A673 (cell line): ENCODE measurements around the gene CPA5. TPM values are rescaled to one million over a fixed set of nuclear protein-coding genes. Genes with fewer than 3 reads are reported as not detected.
A peak's percentile ranks its signal among the peaks of the same experiment; 100 is the strongest.

Source experiments
- Bru-seq: library from RNA; stranded (reverse); fragments of 400-500 nt; gene quantifications from one replicate; lab custom pipeline; 2021; lab: Mats Ljungman, UMichigan
- BruChase-seq, 2 experiments: library from RNA; stranded (reverse); fragments of 400-500 nt; gene quantifications; one replicate each; lab custom pipeline; 2021; lab: Mats Ljungman, UMichigan
- BruUV-seq: library from RNA; stranded (reverse); fragments of 400-500 nt; replicated peaks from 2 replicates; lab custom pipeline; 2021; lab: Mats Ljungman, UMichigan
- CTCF ChIA-PET: fragments of 300-600 bp; sonication (Branson Sonifier 250); formaldehyde crosslinking; loops from one replicate; lab custom pipeline; 2022; ENCODE audit warnings: antibody characterized with exemption; lab: Charles Lee
- POLR2A ChIA-PET: fragments of 300-600 bp; sonication (Branson Sonifier 250); formaldehyde crosslinking; loops from one replicate; lab custom pipeline; 2022; ENCODE audit warnings: antibody characterized with exemption; ENCODE audit not compliant: low non-redundant PET; lab: Charles Lee
- DNase-seq: peaks from one replicate; pipeline ENCODE4 v3.0.0-alpha.2; 2015; ENCODE audit warnings: low spot score
- H3K27ac ChIP-seq: fragments of 200-600 bp; sonication (generic); 2 replicates; pipeline ENCODE4 v1.5.1; 2016; ENCODE audit warnings: mixed run types, low read depth, mild to moderate bottlenecking, mixed read lengths, antibody characterized with exemption, low read length; ENCODE audit not compliant: poor library complexity, severe bottlenecking
- H3K27me3 ChIP-seq: fragments of 200-600 bp; sonication (generic); replicated peaks from 2 replicates; pipeline ENCODE4 v1.6.1; 2017; ENCODE audit warnings: mixed run types, low read depth, mild to moderate bottlenecking, mixed read lengths, antibody characterized with exemption, low read length; ENCODE audit not compliant: insufficient read depth, poor library complexity
- H3K36me3 ChIP-seq: fragments of 200-600 bp; sonication (generic); 2 replicates; pipeline ENCODE4 v1.6.1; 2016; ENCODE audit warnings: mixed run types, mild to moderate bottlenecking, mixed read lengths, antibody characterized with exemption, low read length; ENCODE audit not compliant: insufficient read depth, poor library complexity, severe bottlenecking
- H3K4me1 ChIP-seq: fragments of 200-600 bp; sonication (generic); 2 replicates; pipeline ENCODE4 v1.6.1; 2017; ENCODE audit warnings: mixed run types, mild to moderate bottlenecking, mixed read lengths, antibody characterized with exemption, low read length; ENCODE audit not compliant: insufficient read depth, poor library complexity, severe bottlenecking
- H3K4me3 ChIP-seq: fragments of 200-600 bp; sonication (generic); 2 replicates; pipeline ENCODE4 v1.5.1; 2016; ENCODE audit warnings: low read depth, mixed run types, mild to moderate bottlenecking, mixed read lengths, low read length; ENCODE audit not compliant: poor library complexity, severe bottlenecking
- H3K9me3 ChIP-seq: fragments of 200-600 bp; sonication (generic); 2 replicates; pipeline ENCODE4 v1.6.1; 2016; ENCODE audit warnings: mixed run types, low read depth, mild to moderate bottlenecking, mixed read lengths, antibody characterized with exemption, low read length; ENCODE audit not compliant: poor library complexity, severe bottlenecking
- EZH2 ChIP-seq: fragments of 200-600 bp; sonication (generic); IDR thresholded peaks from 2 replicates; pipeline ENCODE4 v1.6.1; 2017; ENCODE audit warnings: borderline replicate concordance, low read depth, mild to moderate bottlenecking, mixed read lengths, antibody characterized with exemption, low read length; ENCODE audit not compliant: poor library complexity, severe bottlenecking
- intact Hi-C: fragments of 100-400 bp; cut with micrococcal nuclease; formaldehyde crosslinking; loops from one replicate; pipeline ENCODE4 v1.10.0; 2022; ENCODE audit not compliant: unreplicated experiment
- long read RNA-seq: library from polyadenylated mRNA; stranded (forward); transcript quantifications from one replicate; pipeline ENCODE4 v2.0.0, GENCODE V29; 2022
- total RNA-seq: library from RNA; stranded (reverse); gene quantifications from 2 replicates; pipeline ENCODE4 v1.2.3, GENCODE V29; 2021
- TF ChIP-seq, protein P1 (sequence below): fragments of 300-800, 200-600 bp; sonication (generic); conservative IDR thresholded peaks from 2 replicates; pipeline ENCODE4 v1.5.1; 2017; ENCODE audit warnings: low read depth, mild to moderate bottlenecking, antibody characterized with exemption, low read length, moderate library complexity, mixed read lengths

Gene CPA5, protein sequence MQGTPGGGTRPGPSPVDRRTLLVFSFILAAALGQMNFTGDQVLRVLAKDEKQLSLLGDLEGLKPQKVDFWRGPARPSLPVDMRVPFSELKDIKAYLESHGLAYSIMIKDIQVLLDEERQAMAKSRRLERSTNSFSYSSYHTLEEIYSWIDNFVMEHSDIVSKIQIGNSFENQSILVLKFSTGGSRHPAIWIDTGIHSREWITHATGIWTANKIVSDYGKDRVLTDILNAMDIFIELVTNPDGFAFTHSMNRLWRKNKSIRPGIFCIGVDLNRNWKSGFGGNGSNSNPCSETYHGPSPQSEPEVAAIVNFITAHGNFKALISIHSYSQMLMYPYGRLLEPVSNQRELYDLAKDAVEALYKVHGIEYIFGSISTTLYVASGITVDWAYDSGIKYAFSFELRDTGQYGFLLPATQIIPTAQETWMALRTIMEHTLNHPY
- total RNA-seq (not detected in 2 replicates), Bru-seq, nascent RNA (not detected), BruChase-seq, experiment 1, labeled RNA remaining after a 2-hour chase (percentile 4 among the genes with signal in this experiment), BruChase-seq, experiment 2, labeled RNA remaining after a 6-hour chase (not detected)
- long read RNA-seq, result 0 reads

DNA sequence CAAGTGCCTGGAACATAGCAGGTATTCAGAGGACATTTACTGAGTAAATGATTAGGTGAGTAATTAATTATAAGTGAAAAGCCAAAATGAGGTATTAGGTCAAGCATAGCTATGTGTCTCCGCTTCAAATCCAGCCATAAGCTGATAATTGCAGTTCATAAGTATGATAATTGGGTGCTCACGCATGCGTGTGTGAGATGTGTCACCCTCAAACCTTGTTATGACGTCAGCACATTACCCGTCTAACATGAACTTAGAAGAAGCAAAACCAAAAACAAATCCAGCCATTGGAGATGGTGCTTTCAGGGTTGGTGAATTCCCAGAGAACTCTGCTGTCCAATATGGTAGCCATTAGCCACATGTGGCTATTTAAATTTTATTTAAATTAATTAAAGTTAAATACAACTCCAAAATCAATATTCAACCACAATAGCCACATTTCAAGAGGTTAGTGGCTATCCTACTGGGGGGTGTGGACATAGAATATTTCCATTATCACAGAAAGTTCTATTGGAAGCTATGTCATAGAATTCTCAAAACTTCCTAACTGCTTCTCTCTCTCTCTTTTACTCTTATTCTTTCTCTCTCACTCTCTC lies at the start of gene CPA5:
Gene CPA5, plus strand, starts transcription at position 546 of the 596 bp plus-strand sequence. CDS start 1,670 bp downstream, outside the sequence.
- TF ChIP-seq EZH2, result no peak
- TF ChIP-seq, protein P1, sequence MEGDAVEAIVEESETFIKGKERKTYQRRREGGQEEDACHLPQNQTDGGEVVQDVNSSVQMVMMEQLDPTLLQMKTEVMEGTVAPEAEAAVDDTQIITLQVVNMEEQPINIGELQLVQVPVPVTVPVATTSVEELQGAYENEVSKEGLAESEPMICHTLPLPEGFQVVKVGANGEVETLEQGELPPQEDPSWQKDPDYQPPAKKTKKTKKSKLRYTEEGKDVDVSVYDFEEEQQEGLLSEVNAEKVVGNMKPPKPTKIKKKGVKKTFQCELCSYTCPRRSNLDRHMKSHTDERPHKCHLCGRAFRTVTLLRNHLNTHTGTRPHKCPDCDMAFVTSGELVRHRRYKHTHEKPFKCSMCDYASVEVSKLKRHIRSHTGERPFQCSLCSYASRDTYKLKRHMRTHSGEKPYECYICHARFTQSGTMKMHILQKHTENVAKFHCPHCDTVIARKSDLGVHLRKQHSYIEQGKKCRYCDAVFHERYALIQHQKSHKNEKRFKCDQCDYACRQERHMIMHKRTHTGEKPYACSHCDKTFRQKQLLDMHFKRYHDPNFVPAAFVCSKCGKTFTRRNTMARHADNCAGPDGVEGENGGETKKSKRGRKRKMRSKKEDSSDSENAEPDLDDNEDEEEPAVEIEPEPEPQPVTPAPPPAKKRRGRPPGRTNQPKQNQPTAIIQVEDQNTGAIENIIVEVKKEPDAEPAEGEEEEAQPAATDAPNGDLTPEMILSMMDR, result no peak
- Histone ChIP-seq H3K4me1 (peaks cover 7% of the 10 kb centered on the region), H3K27ac (no peak within 1 kb of the TSS), H3K9me3 (no peaks in the 10 kb centered on the region), H3K27me3 (no peaks in the 10 kb centered on the region), H3K36me3 (no peaks in the 10 kb centered on the region), H3K4me3 (no peak within 1 kb of the TSS)
- no TSS peak for BruUV-seq
- ChIA-PET POLR2A (interaction anchor here (0.8 kb wide), 1 partner anchor 35 kb away, joined by 5 read pairs; no protein-coding TSS in a partner anchor), CTCF (no interaction called here)
- DNase-seq, result no peak
- intact Hi-C loops, result no loop called here

DNA sequence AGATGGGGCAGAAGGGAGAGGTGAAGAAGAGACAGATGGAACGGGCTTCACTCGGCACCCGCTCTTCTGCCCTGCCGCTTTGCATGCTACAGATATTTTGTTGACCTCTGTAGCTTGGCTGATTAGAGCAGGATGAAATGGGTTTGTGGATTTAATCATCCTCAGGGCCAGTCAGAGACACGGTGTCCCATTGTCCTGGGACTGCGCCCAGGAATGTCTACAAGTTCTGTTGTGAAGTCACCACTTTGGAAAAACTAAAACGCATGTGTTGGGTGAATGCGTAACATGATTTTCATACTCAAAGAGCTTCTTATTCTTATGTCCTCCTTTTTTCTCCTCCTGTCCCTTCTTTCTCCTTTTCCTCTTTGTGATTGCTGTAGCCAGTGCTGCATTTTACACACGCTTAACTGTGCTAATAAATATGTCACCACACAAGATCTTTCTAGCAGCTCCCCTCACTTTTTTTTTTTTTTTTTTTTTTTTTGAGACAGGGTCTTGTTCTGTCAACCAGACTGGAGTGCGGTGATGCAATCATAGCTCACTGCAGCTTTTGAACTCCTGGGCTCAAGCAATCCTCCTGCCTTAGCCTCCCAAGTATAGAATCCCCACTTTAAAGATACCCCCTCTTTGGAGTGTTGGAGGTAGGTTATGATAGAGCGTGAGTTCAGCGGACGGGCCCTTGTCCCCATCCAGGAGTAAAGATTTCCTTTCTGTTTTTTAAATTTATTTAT lies 48.2 kb upstream of the CPA5 start:
- TF ChIP-seq EZH2, result no peak
- TF ChIP-seq, protein P1, result no peak
- Histone ChIP-seq H3K4me1 (no peaks in the 10 kb centered on the region), H3K27me3 (no peaks in the 10 kb centered on the region), H3K9me3 (no peaks in the 10 kb centered on the region), H3K27ac (no peak overlapping the region), H3K4me3 (no peak overlapping the region), H3K36me3 (no peaks in the 10 kb centered on the region)
- POLR2A ChIA-PET, result interaction anchor here (0.6 kb wide), 1 partner anchor 102 kb away, joined by 3 read pairs; no protein-coding TSS in a partner anchor
- intact Hi-C loops, result no loop called here
- BruUV-seq, result no TSS peak
- DNase-seq, result no peak
- CTCF ChIA-PET, result no interaction called here
